SK-MEL-5 (cell line): ENCODE measurements around the gene RHBDF2. TPM values are rescaled to one million over a fixed set of nuclear protein-coding genes. Genes with fewer than 3 reads are reported as not detected.
A peak's percentile ranks its signal among the peaks of the same experiment; 100 is the strongest.

Experiments used
- DNase-seq: peaks from one replicate; pipeline ENCODE4 v3.0.0-alpha.2; 2016; ENCODE audit warnings: low read depth, low spot score
- in situ Hi-C: cut with HindIII; loops from 2 replicates; pipeline ENCODE4 v1.10.0; 2016; ENCODE audit warnings: low sequenced_read_pairs, high pct_unique_total_duplicates, low pct_unique_long_range_greater_than_20kb
- total RNA-seq: library from RNA; depleted of rRNA; stranded (reverse); fragments of >200 nt; shearing (Covaris generic); gene quantifications from 2 replicates; pipeline ENCODE4 v1.2.3, GENCODE V29; 2014

Gene RHBDF2
- total RNA-seq, 1 experiment from 2014 or later = 25.0 TPM

DNA sequence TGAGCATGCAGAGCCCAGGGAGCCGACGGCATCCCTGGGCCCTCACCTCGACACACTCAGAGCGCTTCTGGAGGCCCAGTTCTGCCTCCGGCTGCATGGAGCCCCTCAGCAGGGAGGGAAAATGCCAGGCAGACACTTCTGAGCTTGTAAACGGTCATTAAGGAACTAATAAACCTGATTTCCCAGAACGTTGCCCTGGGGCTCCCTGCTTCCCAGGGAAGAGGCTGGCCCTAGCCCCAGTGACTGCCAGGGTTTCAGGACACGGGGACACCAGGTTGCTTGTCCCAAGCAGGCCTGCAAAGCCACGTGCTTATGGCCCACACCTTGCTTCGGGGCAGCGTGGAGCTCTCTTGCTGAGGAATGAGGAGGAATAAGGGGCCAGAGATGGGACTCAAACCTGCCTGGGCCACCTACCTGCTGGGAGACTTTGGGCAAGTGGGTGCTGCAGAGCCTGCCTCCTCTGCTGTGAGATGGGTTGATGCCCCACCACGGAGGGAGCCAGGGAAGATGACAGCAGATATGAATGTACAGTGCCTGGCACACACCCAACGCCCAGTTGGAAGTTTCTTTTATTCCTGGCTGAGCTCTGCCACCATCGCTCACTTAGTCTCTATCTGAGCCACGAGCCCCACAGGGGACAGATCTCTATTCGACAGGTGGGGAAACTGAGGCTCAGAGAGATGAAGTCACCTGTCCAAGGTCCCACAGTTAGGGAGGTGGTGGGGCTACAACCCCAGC lies 5.4 kb downstream of the RHBDF2 start:
- DNase-seq = no peak
- in situ Hi-C loops = no loop called here

DNA sequence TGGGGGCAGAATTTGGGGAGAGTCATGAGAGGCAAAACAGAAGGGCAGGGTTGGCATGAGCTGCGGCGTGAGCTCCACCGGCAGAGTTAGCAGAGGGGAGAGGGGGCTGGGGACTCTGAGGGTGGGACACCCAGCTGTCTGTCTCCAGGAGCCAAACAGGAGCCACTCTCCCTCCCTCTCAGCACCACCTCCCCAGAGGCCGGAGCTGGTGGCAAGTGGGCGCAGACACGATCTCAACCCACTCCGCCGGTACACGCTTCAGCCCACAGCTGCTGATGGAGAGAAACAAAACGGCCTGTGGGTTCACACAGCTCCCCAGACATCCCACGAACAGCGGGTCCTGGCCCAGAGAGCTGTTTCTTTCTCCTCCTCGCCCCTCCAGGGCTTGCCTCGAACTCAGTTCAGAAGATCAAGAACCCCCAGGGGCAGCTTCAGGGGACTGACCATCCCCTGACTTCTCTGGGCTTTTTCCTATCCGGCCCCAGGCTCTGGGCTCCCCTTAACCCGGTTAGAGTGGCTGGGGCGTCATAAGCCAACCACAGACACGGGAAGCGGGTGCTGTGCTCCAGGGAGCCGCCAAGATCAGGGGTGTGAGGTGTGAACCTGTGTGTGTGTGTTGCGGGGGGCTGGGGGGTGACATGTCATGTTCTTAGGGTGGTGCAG lies 7.6 kb downstream of the RHBDF2 start:
- no peak for DNase-seq
- in situ Hi-C loops = no loop called here

DNA sequence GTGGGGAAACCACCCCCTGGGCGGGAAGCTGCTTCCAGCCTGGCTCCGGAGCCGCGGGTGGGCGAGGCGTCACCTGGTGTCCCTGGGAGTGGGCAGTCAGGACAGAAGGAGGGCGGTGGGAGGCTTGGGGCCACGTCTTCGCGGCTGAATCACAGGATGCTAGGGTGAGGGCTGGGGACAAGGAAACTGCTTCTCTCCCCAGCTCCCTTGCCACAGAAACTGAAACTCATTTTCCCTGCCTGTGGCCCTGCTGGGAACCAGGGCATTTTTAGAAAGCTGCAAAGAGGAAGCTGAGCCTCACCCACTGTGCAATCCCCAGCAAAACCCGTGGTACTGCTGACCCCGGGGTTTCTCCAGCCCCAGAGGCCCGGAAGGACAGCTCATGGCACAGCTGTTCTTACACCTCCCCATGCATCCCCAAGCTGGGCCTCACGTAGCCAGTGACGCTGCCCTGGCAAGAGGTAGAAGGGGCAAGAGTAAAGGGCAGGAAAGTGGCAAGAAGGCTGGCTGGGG lies 8.2 kb downstream of the RHBDF2 start:
- in situ Hi-C loops = no loop called here
- peak; percentile 62 for DNase-seq

DNA sequence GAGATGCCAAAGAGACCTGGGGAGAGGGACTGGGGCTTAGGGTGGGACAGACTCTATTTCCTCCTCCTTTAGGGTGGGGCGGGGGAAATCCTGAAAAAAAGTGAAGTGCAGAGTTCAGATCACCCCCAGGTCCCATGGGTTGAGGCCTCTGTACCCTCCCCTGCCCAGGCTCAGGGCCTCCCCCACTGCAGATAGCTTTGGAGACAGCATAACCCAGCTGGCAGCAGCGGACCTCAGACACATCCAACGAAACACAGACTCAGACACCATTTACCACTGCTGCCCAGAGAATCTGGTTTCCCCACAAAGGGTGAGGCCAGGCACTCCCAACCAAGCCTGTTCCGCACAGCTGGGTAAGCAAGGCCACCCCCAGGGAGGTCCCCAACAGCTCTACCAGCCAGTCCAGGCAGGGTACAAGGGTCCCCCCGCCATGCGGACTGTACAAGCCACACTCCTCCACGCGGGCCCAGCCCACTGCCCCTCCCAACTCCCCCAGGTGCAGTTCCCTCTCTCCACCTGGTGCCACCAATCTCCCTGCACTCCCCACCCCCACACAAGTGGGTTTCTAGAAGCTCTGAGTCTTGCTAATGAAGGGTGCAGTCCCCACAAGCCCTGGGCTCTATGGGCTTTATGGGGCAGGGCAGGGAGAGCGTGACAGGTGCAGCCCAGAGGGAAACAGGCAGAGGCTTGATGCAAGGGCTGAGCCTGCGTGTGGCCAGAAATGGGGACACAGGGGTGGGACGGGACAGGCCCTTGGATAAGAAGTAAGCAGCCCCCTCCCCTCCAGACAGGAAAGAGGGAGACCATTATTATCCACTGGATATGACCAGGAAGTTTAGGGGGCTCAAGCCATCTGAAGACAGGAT lies 8.9 kb downstream of the RHBDF2 start:
- in situ Hi-C loops = no loop called here
- no peak for DNase-seq

DNA sequence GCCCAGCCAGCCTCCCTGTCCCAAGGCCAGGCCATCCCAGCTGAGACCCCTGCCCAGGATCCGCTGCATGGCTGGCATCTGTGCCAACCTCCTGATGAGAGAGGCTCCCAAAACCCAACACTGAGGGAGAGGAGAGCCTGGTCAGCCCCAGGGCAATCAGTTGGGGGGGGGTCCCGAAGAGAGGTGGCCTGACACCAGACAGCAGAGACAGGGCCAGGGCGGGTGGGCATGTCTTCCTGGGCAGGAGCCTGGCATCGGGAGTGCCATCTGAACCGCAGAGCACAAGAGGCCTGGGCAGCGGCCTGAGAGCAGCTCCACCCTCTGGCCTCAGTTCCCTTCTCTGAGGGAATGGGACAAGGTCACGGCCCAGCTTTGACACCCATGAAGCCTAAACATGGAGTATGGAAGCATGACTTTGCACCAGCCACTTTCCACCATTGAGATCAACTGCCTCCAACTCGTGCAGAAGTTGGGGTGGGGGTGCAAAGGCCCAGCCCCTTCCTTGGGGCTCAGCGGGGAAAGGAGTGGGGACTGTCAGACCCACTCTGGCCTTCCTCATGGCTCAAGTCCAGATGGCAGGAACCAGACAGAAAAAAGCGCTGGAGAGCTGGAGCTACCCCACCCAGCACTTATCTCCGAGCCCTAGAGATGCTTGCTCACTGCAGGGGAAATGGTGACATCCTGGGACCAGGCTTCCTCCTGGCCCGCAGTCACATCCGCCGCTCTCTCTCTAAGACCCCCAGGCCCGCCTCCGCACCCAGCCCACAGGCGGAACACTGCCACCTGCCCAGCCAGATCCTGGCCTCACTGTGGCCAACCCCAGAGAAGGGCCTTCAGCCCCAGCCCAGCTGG lies 9.7 kb downstream of the RHBDF2 start:
- no peak for DNase-seq
- in situ Hi-C loops = no loop called here

DNA sequence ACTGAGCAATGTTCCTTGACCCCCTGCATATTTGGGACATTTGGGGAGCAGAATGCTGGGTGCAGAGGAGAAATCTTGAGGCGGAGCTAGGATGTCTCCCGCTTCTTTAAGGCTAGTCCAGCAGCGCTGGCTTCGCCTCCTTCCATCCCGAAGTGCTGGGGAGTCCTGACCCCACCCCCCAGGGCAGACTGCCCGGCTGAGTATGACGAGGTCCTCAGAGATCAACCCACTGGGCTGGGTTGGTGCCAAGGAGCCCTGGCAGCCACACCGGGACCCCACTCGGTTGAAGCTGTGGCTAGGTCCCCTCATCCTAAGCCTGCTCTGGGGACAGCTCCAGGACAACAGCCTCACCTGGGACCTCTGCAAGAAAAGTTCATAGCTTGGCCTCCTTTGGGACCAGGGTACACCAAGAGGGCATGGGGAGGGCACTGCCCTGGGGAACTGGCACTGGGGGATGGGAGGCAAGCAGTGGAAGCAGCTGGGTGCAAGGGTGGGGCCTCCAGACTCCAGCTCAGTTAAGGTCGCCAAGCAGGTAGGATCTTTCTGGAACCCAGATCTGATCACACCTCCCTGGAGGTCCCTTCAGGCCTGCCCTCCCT lies 11.0 kb downstream of the RHBDF2 start:
- no peak for DNase-seq
- in situ Hi-C loops = no loop called here

DNA sequence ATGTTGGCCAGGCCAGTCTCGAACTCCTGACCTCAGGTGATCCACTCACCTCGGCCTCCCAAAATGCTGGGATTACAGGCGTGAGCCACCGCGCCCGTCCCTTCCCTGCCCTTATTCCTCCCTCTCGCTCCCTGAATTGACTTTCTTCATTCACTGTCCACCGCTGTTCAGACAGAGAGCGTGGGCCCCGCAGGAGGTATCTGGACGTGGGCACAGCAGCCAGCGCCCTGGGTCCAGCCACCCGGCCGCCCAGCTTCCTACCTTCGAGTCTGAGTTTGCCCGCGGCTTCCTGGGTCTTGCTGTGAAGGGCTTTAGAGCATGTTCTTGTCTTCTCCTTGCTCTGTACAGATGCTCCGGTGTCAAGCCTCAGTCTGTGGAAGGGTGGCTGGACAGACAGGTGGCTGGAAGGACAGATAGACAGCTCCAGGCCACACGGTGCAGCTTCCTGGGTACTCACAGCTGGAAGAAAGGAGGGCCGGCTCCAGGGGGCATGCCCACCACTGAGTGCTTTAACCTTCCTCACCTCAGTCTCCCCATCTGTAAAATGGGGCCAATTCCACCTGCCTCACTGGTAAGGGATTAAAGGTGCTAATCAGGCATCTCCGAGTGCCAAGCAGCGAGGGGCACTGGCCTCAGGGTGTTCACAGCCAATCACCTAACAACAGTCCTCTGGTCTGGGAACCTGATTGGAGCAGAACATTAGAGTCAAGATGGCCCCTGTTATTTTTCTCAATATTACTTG lies 13.6 kb downstream of the RHBDF2 start:
- DNase-seq = no peak
- in situ Hi-C loops = no loop called here

DNA sequence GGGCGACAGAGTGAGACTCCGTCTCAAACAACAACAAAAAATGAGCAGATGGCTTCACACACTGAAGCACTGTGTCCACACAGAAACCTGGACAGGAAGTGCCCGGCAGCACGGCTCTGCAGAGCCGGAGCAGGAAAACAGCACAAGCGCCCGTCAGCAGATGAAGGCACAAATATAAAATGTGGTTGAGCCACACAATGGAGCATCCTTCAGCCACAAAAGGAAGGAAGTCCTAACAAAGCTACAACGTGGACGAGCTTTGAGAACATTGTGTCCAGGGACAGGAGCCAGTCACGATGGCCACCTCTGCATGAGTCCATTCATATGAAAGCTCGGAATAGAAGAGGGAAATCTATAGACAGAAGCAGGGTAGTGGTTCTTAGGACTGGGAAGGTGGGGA lies 15.7 kb downstream of the RHBDF2 start:
- in situ Hi-C loops = no loop called here
- DNase-seq = no peak

DNA sequence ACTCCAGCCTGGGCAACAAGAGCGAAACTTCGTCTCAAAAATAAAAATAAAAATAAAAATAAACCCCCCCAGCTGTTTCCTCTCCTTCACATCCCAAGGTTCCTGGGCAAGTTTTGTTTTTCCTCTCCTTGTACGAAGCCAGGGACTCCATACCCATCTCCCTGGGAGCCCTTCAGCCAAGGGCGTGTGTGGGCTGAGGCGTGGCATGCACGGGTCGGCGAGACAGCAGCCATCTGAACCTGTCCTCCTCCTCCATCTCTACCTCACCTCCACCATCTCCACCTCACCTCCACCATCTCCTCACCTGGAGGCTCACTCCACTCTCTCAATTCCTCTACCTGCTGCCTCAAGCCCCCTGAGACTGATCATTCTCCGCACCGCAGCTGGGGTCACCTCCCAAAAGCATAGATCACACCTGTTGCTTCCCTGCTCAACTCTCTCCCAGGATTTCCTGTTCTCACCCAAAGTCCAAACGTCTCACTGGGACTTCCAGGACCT lies 16.9 kb downstream of the RHBDF2 start:
- in situ Hi-C loops = no loop called here
- DNase-seq = no peak

DNA sequence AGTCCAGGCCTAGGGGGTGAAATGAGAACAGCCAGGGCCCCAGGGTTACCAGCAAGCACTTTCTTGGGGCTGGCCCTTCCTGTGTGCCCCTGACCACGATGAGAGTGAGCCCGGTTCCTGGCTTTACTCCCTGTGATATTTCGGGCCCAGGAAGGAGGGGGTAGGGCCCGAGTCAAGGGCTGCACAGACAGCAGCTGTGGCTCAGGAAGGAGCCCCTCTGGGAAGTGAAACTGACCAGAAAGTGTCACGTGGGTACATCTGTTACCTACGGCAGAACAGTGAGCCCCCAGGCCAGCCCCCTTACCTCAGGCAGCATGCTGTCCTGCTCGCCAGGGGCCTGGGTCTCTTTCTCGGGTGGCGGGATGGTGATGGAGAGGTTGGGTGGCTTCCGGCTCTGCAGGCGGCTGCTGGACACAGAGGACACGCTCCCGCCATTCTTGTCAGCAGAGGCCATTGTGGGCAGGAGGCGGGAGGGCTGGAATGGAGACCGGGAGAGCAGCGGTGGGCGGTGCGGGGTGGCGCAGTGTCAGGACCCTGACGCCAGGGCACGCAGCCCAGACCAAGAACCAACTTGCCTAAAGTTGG lies 20.1 kb downstream of the RHBDF2 start:
- in situ Hi-C loops = no loop called here
- no peak for DNase-seq

DNA sequence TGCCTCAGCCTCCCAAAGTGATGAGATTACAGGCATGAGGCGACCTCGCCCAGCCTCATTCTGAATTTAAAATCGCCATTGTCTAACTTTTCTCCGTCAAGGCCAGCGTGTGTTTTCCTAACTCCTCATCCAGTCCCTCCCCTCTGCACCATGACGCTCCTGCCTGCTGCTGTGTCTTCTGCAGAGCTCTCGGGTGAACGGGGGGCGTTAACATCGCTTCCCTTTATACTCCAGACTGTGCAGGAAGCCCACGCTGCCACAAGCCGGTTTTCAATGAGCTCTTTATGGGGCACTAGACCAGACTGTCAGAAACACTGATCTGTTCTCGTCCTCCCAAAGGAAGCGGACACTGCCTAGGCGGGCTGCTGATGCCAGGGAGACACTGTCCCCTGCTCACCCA lies 20.6 kb downstream of the RHBDF2 start:
- in situ Hi-C loops = no loop called here
- peak; percentile 62 for DNase-seq

DNA sequence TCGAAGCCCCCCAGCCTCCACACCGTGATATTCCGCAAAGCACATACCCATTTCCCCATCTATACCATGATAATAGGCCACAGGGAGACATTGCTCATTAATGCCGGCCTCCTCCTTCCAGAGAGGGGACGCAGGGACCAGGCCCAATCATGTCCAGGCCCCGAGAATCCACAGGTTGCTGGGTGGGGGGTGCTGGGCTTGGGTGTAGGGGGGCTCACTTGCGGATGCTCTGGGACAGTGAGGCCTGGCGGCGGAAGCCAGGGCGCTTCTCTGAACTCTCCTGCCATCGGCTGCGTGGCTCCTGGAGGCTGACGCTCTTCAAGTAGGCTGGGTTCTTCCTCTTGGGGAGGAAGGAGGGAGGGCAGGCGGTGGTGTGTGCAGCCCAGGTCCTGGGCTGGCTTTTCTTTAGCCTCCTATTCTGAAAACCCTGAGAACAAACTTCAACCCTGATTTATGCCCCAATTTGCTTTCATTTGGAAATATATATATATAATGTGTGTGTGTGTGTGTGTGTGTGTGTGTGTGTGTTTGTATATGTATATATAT lies 21.6 kb downstream of the RHBDF2 start:
- in situ Hi-C loops = no loop called here
- DNase-seq = no peak

DNA sequence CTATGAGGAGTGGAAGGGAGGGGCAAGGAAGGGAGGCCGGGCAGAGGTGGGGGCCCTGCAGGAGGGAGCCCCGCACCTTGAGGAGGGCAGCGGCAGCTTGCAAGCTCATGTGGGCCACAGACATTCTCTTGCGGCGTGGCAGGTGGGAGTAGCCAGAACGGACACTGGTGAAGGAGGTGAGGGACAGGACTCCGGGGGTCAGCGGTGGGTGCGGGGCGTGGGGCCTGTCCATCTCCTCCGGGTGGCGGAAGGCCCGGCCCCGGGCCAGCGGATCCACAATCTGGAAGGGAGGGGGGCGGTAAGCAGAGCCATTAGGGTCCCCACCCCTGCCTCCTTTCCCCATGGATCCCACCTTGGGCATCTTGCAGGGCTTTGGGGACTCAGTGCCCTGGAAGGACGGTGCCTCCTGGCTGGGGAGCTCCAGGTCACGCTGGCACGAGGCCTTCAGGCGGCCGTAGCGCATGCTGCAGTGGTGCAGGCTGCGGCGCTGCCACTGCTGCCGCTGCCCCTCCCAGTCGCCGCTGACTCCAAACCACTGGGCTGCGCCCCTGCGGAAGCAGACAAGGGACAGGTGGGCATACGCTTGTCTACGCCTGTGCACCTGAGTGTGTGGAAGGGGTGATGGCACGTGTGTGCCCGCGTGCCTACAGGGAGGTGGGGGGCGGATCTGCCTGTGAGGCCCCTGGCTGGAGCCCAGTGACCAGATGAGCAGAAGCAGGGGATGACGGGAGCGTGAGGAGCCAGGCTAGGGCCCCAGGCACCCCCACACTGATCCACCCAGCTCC lies 22.3 kb downstream of the RHBDF2 start:
- in situ Hi-C loops = no loop called here
- DNase-seq = no peak

DNA sequence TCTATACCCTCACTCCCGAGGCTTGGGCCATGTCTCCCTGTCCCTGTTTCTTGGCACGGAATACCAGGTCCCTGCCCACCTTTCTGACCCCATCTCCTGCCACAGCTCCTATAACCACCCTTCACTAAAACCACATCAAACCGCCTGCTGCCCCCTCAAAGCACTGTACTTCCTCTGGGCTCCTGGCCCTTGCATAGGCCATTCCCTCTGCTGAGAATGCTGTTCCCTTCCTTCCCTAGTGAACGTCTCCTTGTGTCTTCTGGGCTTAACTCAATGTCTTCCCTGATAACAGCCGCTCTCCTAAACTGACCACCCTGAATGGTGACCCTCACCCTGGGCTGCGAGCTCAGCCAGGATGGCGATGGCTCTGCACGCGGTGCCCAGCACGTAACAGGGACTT lies 23.1 kb downstream of the RHBDF2 start:
- DNase-seq = no peak
- in situ Hi-C loops = no loop called here

DNA sequence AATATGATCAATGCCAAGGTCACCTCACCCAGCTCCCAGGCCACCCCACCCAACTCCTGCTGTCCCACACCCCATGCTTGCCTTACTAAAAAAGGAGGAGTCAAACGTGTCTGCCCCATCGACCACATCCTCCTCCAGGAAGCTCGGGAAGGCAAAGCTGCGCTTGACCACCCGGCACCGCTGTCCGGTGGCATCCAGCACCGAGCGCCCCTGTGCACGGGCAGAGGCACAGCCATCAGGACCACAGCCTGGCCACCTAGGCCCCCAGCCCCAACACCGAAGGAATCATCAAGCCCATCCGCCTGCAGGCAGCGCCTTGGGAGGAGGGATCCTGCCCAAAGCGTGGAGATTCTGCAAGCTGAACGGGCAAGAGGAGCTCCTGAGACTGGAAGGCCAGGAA lies 23.6 kb downstream of the RHBDF2 start:
- DNase-seq = no peak
- in situ Hi-C loops = no loop called here
